Measurements from ENCODE around the gene DNAJC25.

The DNAJC25 gene

DNA sequence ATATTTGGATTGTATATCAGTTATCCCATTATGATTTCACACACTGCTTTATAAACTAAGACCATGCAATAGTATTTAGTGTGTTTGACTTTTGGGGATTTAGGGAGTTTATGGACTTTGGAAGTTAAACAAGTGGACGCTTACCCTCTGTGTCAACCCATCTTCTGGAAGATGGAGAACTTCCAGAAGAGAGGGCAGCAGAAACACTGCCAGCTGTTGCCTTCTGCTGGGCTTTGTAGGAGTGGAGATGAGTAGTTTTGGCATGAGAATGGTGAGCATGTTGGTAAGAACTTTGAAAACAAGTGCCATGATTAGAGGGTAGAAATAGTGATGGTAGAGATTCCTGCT is 2.2 kb downstream of the DNAJC25 start:
- no peak for DNase-seq (ENCODE audit: low read depth, low spot score)

GRCh38 chr9:111634860-111635259 is 3.7 kb downstream of the DNAJC25 start:
- no peak for DNase-seq (ENCODE audit: low read depth, low spot score)
- no peak for TF ChIP-seq CTCF (IDR thresholded peaks at IDR 0.05; ENCODE audit: low read depth, low read length)
- H3K4me3 ChIP-seq (ENCODE audit: low read depth, low read length): no peak overlapping the region
- in situ Hi-C loops (cut with HindIII; ENCODE audit: low sequenced_read_pairs): no loop called here

More for the DNA sequence above, 2.2 kb downstream of the DNAJC25 start:
- no peak for TF ChIP-seq CTCF (IDR thresholded peaks at IDR 0.05; ENCODE audit: low read depth, low read length)
- H3K4me3 ChIP-seq (ENCODE audit: low read depth, low read length): no peak overlapping the region
- in situ Hi-C loops (cut with HindIII; ENCODE audit: low sequenced_read_pairs): no loop called here

DNA sequence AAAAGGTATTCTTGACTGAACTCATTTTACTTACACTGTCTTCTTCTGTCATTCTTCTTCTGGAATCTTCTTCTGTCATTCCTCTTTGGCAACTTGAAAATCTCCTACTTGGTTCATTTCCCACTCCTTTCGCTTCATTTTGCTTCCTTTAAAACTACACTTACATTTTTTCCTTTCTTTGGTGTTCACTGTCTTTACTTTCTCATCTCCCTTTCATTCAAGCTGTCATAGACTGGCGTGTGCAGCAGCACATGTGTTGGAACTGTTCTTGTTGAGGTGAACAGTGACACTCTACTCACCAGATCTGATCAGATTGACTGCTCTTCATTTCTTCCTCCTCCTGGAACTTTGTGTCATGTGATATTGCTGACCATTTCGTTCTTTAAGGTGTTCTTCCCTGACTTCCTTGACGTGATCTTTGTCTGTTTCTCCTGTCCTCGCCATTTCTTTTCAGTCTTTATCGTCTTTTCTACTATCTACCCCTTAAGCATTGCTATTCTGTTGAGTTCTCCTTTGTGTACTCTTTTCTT is 6.4 kb downstream of the DNAJC25 start:
- H3K4me3 ChIP-seq (ENCODE audit: low read depth, low read length): no peak overlapping the region
- no peak for DNase-seq (ENCODE audit: low read depth, low spot score)
- in situ Hi-C loops (cut with HindIII; ENCODE audit: low sequenced_read_pairs): no loop called here
- no peak for TF ChIP-seq CTCF (IDR thresholded peaks at IDR 0.05; ENCODE audit: low read depth, low read length)

DNA sequence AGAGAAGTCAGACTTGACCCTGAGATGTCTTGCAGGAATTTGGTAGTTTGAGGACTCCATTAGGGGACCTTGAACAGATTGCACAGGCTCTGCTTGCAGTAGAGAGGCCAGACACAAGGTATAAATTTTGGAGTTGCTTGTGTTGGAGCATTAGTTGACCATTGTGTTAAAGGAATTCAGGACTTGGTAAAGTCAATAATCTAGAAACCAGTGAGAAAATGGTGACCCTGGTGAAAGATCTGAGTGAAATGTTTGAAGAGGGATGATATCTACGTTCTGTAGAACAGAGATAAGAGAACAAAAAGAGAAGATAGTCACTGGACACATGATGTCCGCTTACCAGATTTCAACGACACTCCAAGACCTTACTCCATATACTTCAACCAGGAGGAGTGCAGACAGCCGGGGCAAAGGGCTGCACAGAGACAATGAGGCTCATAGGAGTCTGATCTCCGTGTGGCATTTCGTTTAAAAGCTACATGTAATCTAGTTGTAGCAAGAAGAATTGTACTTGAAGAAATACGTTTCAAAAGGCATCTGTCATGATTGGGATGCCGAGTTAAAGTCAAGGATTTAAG is 13.2 kb downstream of the DNAJC25 start:
- DNase-seq (ENCODE audit: low read depth, low spot score): no peak
- in situ Hi-C loops (cut with HindIII; ENCODE audit: low sequenced_read_pairs): no loop called here
- H3K4me3 ChIP-seq (ENCODE audit: low read depth, low read length): no peak overlapping the region

GRCh38 chr9:111645806-111646205 is 14.7 kb downstream of the DNAJC25 start:
- H3K4me3 ChIP-seq (ENCODE audit: low read depth, low read length): no peak overlapping the region
- in situ Hi-C loops (cut with HindIII; ENCODE audit: low sequenced_read_pairs): no loop called here
- TF ChIP-seq CTCF (IDR thresholded peaks at IDR 0.05; ENCODE audit: low read depth, low read length): no peak
- DNase-seq (ENCODE audit: low read depth, low spot score): no peak

More for the DNA sequence above, 13.2 kb downstream of the DNAJC25 start:
- no peak for TF ChIP-seq CTCF (IDR thresholded peaks at IDR 0.05; ENCODE audit: low read depth, low read length)

DNA sequence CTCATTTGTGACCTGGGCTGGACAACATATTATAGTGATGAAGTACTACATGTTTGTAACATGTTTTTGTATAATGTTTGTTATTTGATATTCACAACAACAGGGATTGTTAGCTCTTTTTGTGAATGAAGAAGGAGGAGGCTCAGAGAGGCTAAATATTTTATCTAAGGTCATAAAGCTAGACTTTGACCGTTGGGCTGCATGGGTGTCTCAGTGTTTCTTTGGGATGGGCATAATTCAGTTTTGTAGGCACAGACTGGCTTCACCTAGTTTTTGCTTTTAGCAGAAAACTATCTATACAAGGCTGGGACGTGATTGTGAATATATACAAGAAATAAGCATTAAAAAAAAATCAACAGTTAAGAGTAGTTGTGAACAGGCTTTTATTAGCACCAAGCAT is 15.3 kb downstream of the DNAJC25 start:
- TF ChIP-seq CTCF (IDR thresholded peaks at IDR 0.05; ENCODE audit: low read depth, low read length): no peak
- no peak overlapping the region for H3K4me3 ChIP-seq (ENCODE audit: low read depth, low read length)
- in situ Hi-C loops (cut with HindIII; ENCODE audit: low sequenced_read_pairs): no loop called here
- no peak for DNase-seq (ENCODE audit: low read depth, low spot score)

Measured in astrocyte of the spinal cord (primary cell).